IMR-90 (cell line): ENCODE data around the gene MYOZ3. TPM values are rescaled to one million over a fixed set of nuclear protein-coding genes. Genes with fewer than 3 reads are reported as not detected.

Experiments used
- ATAC-seq: fragments of 200-7000 bp; cut with Tn5 transposase; 2 replicates; pipeline ENCODE4 v1.9.1; 2020; ENCODE audit warnings: low read depth, mild to moderate bottlenecking, moderate library complexity
- BruUV-seq: library from RNA; stranded (reverse); fragments of 400-500 nt; replicated peaks from 2 replicates; lab custom pipeline; 2021; lab: Mats Ljungman, UMichigan
- CTCF ChIA-PET: fragments of 300-600 bp; formaldehyde crosslinking; extraction: SDS; loops from one replicate; lab custom pipeline; 2021; ENCODE audit warnings: antibody characterized with exemption; lab: Yijun Ruan, JAX
- POLR2A ChIA-PET: fragments of 300-600 bp; sonication (Branson Sonifier 250); formaldehyde crosslinking; loops from one replicate; lab custom pipeline; 2022; ENCODE audit warnings: antibody characterized with exemption; ENCODE audit not compliant: unreplicated experiment; lab: Charles Lee
- DNase-seq: peaks from one replicate; pipeline ENCODE4 v3.0.0; 2013
- H2AFZ ChIP-seq: replicated peaks from 2 replicates; pipeline ENCODE3; 2013; ENCODE audit warnings: low read length, mild to moderate bottlenecking; ENCODE audit not compliant: poor library complexity
- H2AK5ac ChIP-seq: 2 replicates; pipeline ENCODE4 v1.6.1; 2013; ENCODE audit warnings: low read depth, low read length, inconsistent platforms
- H2AK9ac ChIP-seq: replicated peaks from 2 replicates; pipeline ENCODE3; 2013; ENCODE audit warnings: mild to moderate bottlenecking, low read depth, low read length, moderate library complexity; ENCODE audit not compliant: poor library complexity
- H2BK120ac ChIP-seq: 2 replicates; pipeline ENCODE4 v1.6.1; 2013; ENCODE audit warnings: low read depth, low read length, inconsistent platforms
- H2BK15ac ChIP-seq: 3 replicates; pipeline ENCODE4 v1.6.1; 2013; ENCODE audit warnings: low read depth, low read length, inconsistent platforms
- H2BK20ac ChIP-seq: 2 replicates; pipeline ENCODE4 v1.6.1; 2013; ENCODE audit warnings: low read depth, mild to moderate bottlenecking, inconsistent platforms, low read length, moderate library complexity
- H2BK5ac ChIP-seq: 2 replicates; pipeline ENCODE4 v1.6.1; 2013; ENCODE audit warnings: mild to moderate bottlenecking, low read depth, low read length, inconsistent platforms; ENCODE audit not compliant: poor library complexity, severe bottlenecking
- H3K14ac ChIP-seq: replicated peaks from 2 replicates; pipeline ENCODE4 v1.6.1; 2013; ENCODE audit warnings: low read depth, low read length, inconsistent platforms
- H3K18ac ChIP-seq: 2 replicates; pipeline ENCODE4 v1.6.1; 2013; ENCODE audit warnings: low read depth, low read length, control low read depth
- H3K23ac ChIP-seq: 2 replicates; pipeline ENCODE4 v1.6.1; 2013; ENCODE audit warnings: low read depth, low read length, inconsistent platforms
- H3K27ac ChIP-seq: 2 replicates; pipeline ENCODE4 v1.5.1; 2013; ENCODE audit warnings: mild to moderate bottlenecking, control low read depth, low read length; ENCODE audit not compliant: insufficient read depth
- H3K27me3 ChIP-seq: 2 replicates; pipeline ENCODE4 v1.6.1; 2013; ENCODE audit warnings: low read length; ENCODE audit not compliant: control insufficient read depth, insufficient read depth
- H3K36me3 ChIP-seq: 2 replicates; pipeline ENCODE4 v1.6.1; 2013; ENCODE audit warnings: low read length, mixed read lengths; ENCODE audit not compliant: control insufficient read depth, insufficient read depth
- H3K4ac ChIP-seq: 2 replicates; pipeline ENCODE4 v1.6.1; 2013; ENCODE audit warnings: low read depth, low read length, inconsistent platforms
- H3K4me1 ChIP-seq: 2 replicates; pipeline ENCODE4 v1.6.1; 2013; ENCODE audit warnings: low read length, mixed read lengths; ENCODE audit not compliant: control insufficient read depth, insufficient read depth
- H3K4me2 ChIP-seq: 2 replicates; pipeline ENCODE4 v1.6.1; 2013; ENCODE audit warnings: low read depth, mild to moderate bottlenecking, control low read depth, low read length, moderate library complexity
- H3K4me3 ChIP-seq: 2 replicates; pipeline ENCODE4 v1.5.1; 2013; ENCODE audit warnings: low read depth, mild to moderate bottlenecking, control low read depth, low read length, moderate library complexity; ENCODE audit not compliant: insufficient read depth
- H3K56ac ChIP-seq: 2 replicates; pipeline ENCODE4 v1.6.1; 2013; ENCODE audit warnings: low read length, inconsistent platforms; ENCODE audit not compliant: insufficient read depth; ENCODE audit errors: extremely low read depth
- H3K79me1 ChIP-seq, 2 experiments: 2 replicates each; pipeline ENCODE4 v1.6.1; 2013; ENCODE audit warnings: low read length in 2 of 2, inconsistent platforms in 1 of 2, low read depth in 1 of 2
- H3K9ac ChIP-seq: 2 replicates; pipeline ENCODE4 v1.6.1; 2013; ENCODE audit warnings: low read depth, low read length, control low read depth
- H3K9me1 ChIP-seq: 2 replicates; pipeline ENCODE4 v1.6.1; 2013; ENCODE audit warnings: low read length, inconsistent platforms; ENCODE audit not compliant: insufficient read depth
- H3K9me3 ChIP-seq: 2 replicates; pipeline ENCODE4 v1.6.1; 2013; ENCODE audit warnings: low read length; ENCODE audit not compliant: control insufficient read depth, insufficient read depth
- H4K20me1 ChIP-seq: 2 replicates; pipeline ENCODE4 v1.6.1; 2013; ENCODE audit warnings: low read length, inconsistent platforms; ENCODE audit not compliant: insufficient read depth
- H4K5ac ChIP-seq: 2 replicates; pipeline ENCODE4 v1.6.1; 2013; ENCODE audit warnings: mild to moderate bottlenecking, low read depth, low read length, control low read depth
- H4K8ac ChIP-seq, 2 experiments: 2 replicates each; pipeline ENCODE4 v1.6.1; 2013; ENCODE audit warnings: low read depth in 2 of 2, low read length in 2 of 2, control low read depth in 1 of 2, inconsistent platforms in 1 of 2
- H4K91ac ChIP-seq: 2 replicates; pipeline ENCODE4 v1.6.1; 2013; ENCODE audit warnings: low read depth, low read length, inconsistent platforms; ENCODE audit not compliant: insufficient read depth
- CEBPB ChIP-seq: IDR thresholded peaks from 2 replicates; pipeline ENCODE4 v1.6.1; 2012; ENCODE audit warnings: low read depth, low read length, improper control_type of control experiment
- FOS ChIP-seq: fragments of 150-350 bp; IDR thresholded peaks from 2 replicates; pipeline ENCODE4 v1.6.1; 2016; ENCODE audit warnings: low read depth, low read length
- MAFK ChIP-seq: IDR thresholded peaks from 2 replicates; pipeline ENCODE4 v1.6.1; 2012; ENCODE audit warnings: low read depth, low read length, improper control_type of control experiment
- MAZ ChIP-seq: IDR thresholded peaks from 2 replicates; pipeline ENCODE4 v1.6.1; 2012; ENCODE audit warnings: low read depth, mild to moderate bottlenecking, low read length, improper control_type of control experiment, moderate library complexity, borderline replicate concordance
- MXI1 ChIP-seq: IDR thresholded peaks from 2 replicates; pipeline ENCODE4 v1.6.1; 2012; ENCODE audit warnings: low read depth, mild to moderate bottlenecking, low read length, moderate library complexity, borderline replicate concordance
- NFE2L2 ChIP-seq: fragments of 150-350 bp; IDR thresholded peaks from 2 replicates; pipeline ENCODE4 v1.6.1; 2016; ENCODE audit warnings: low read depth, mild to moderate bottlenecking, low read length
- SMC3 ChIP-seq: fragments of 150-350 bp; IDR thresholded peaks from 2 replicates; pipeline ENCODE4 v1.6.1; 2016; ENCODE audit warnings: low read depth, mild to moderate bottlenecking, antibody characterized with exemption, low read length, moderate library complexity
- WGBS, 2 experiments: methylation state at CpG; one replicate each; pipeline versions ENCODE4 v1.1.5 to v1.1.7; 2013; ENCODE audit warnings: missing lambda C conversion rate in 2 of 2; ENCODE audit not compliant: insufficient read length in 1 of 2; ENCODE audit errors: extremely low coverage in 2 of 2; 5-methylcytosine and 5-hydroxymethylcytosine counted together
- dilution Hi-C: fragments of 300-500 bp; cut with HindIII; formaldehyde crosslinking; loops from one replicate; pipeline ENCODE4 v1.14.3; 2018; ENCODE audit warnings: low sequenced_read_pairs; ENCODE audit not compliant: unreplicated experiment
- in situ Hi-C: fragments of 300-500 bp; cut with MboI; formaldehyde crosslinking; loops from 3 replicates; pipeline ENCODE4 v1.14.3; 2019; ENCODE audit warnings: low sequenced_read_pairs, inconsistent platforms, mixed read lengths
- intact Hi-C: fragments of 100-400 bp; cut with micrococcal nuclease; formaldehyde crosslinking; loops from 2 replicates; pipeline ENCODE4 v1.10.0; 2022
- polyA plus RNA-seq, 3 experiments: library from polyadenylated mRNA; depleted of rRNA; stranded (reverse); fragments of >200 nt; gene quantifications; 2 replicates each; pipeline ENCODE4 v1.2.3, GENCODE V29; 2012; ENCODE audit warnings: low replicate concordance in 1 of 3
- total RNA-seq: library from RNA; depleted of rRNA; stranded (reverse); fragments of >200 nt; gene quantifications from 2 replicates; pipeline ENCODE4 v1.2.3, GENCODE V29; 2012
- TF ChIP-seq, protein P1 (sequence below): fragments of 150-350 bp; IDR thresholded peaks from 2 replicates; pipeline ENCODE4 v1.6.1; 2017; ENCODE audit warnings: mild to moderate bottlenecking, antibody characterized with exemption, low read length, low read depth

The MYOZ3 gene
- total and polyA plus RNA-seq, 2 of the 4 experiments (the other 2 are of a cell fraction) = under 0.01 to 0.24 TPM

- no peak overlapping the region for H4K5ac ChIP-seq
- in situ Hi-C loops = no loop called here
- H2AK9ac ChIP-seq = no peak overlapping the region
- H3K27ac ChIP-seq = no peak overlapping the region
- WGBS, 2 experiments = no CpG with 5 or more reads among the region's 6 CpGs
- H3K4me2 ChIP-seq = no peak overlapping the region
- peak overlapping the region; percentile 17 for H2AK5ac ChIP-seq
- no TSS peak for BruUV-seq
- H3K9ac ChIP-seq = no peak overlapping the region
- no peak overlapping the region for H2AFZ ChIP-seq
- DNase-seq = no peak
- no peak overlapping the region for H3K23ac ChIP-seq
- H4K91ac ChIP-seq = no peak overlapping the region
- H3K56ac ChIP-seq = no peak overlapping the region
- intact Hi-C loops = no loop called here
- no peak overlapping the region for H2BK5ac ChIP-seq
- H3K14ac ChIP-seq = no peak overlapping the region
- POLR2A ChIA-PET = no interaction called here
- no peak overlapping the region for H3K4me3 ChIP-seq
- H3K9me3 ChIP-seq = no peaks in the 10 kb centered on the region
- no peaks in the 10 kb centered on the region; a peak in 1 of 4 replicates for H3K79me1 ChIP-seq
- no peak for TF ChIP-seq MAFK
- TF ChIP-seq, protein P1, sequence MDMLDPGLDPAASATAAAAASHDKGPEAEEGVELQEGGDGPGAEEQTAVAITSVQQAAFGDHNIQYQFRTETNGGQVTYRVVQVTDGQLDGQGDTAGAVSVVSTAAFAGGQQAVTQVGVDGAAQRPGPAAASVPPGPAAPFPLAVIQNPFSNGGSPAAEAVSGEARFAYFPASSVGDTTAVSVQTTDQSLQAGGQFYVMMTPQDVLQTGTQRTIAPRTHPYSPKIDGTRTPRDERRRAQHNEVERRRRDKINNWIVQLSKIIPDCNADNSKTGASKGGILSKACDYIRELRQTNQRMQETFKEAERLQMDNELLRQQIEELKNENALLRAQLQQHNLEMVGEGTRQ = no peak
- TF ChIP-seq MAZ = no peak
- no peak for TF ChIP-seq MXI1
- no peak for TF ChIP-seq SMC3
- TF ChIP-seq NFE2L2 = no peak
- no peak for TF ChIP-seq CEBPB
- no peak for TF ChIP-seq FOS
- peaks cover 48% of the 10 kb centered on the region for H3K4me1 ChIP-seq
- H3K36me3 ChIP-seq = peaks cover 2% of the 10 kb centered on the region; the same call in 1 of the 2 replicates
- H2BK15ac ChIP-seq = no peak overlapping the region
- H3K18ac ChIP-seq = no peak overlapping the region
- H2BK20ac ChIP-seq = no peak overlapping the region
- no peak overlapping the region for H4K8ac ChIP-seq
- H3K4ac ChIP-seq = no peak overlapping the region
- H2BK120ac ChIP-seq = no peak overlapping the region
- no peaks in the 10 kb centered on the region; the same call in 1 of the 2 replicates for H4K20me1 ChIP-seq
- H3K27me3 ChIP-seq = no peaks in the 10 kb centered on the region
- CTCF ChIA-PET = interaction anchor here (0.5 kb wide), 1 partner anchor 1105 kb away, joined by 10 read pairs; no protein-coding TSS in a partner anchor
- H3K9me1 ChIP-seq = peaks cover 21% of the 10 kb centered on the region
- no peak for ATAC-seq
- dilution Hi-C loops = no loop called here
These were observed 31.0 kb upstream of the MYOZ3 start for GRCh38 chr5:150630016-150630415.
